Measurements from ENCODE around the gene ZNF319. TPM values are rescaled to one million over a fixed set of nuclear protein-coding genes. Genes with fewer than 3 reads are reported as not detected.

Gene ZNF319
- total and polyA plus RNA-seq, 2 donors from 2014 or later, result 2.9 to 10.9 TPM

DNA sequence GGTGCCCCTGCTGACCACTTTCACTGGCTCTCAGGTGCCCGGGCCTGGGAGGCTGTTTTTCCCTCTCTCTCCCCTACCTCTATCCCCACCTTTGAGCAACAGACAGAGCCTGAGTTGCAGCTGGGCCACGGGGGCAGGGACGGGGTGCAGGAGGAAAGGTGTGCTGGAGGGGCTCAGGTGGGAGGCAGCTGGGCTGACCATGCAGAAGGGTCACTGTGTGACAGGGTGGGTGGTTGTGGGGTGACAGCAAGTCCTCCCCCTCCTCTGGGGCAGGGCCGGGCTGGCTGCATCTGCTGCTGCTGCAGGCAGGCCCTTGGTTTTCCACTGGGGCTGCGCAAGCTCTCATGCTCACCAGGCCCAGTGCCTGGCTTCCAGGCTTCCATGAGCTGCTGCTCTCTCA lies 6.6 kb downstream of the ZNF319 start:
- DNase-seq, result no peak
- Histone ChIP-seq H3K27me3 (ENCODE audit: control insufficient read depth, insufficient read depth, low read length) (no peaks in the 10 kb centered on the region), H3K4me3 (ENCODE audit: low read length in 3 of 3) (no peak overlapping the region), H3K9ac (ENCODE audit: low read length in 3 of 3) (no peak overlapping the region), H3K9me3 (ENCODE audit: control insufficient read depth in 2 of 3, insufficient read depth in 1 of 3, low read length in 3 of 3) (no peaks in the 10 kb centered on the region), H3K36me3 (ENCODE audit: control insufficient read depth in 2 of 3, insufficient read depth in 3 of 3, low read length in 3 of 3) (peaks cover 0 to 13% (median 5%) of the 10 kb centered on the region in 3 donors), H3K4me1 (ENCODE audit: control insufficient read depth in 2 of 3, insufficient read depth in 2 of 3, low read depth in 1 of 3, low read length in 3 of 3) (peaks cover 0 to 17% (median 0%) of the 10 kb centered on the region in 3 donors), H3K27ac (ENCODE audit: low read depth in 2 of 2, low read length in 2 of 2) (no peak overlapping the region)
- TF ChIP-seq, protein P1, sequence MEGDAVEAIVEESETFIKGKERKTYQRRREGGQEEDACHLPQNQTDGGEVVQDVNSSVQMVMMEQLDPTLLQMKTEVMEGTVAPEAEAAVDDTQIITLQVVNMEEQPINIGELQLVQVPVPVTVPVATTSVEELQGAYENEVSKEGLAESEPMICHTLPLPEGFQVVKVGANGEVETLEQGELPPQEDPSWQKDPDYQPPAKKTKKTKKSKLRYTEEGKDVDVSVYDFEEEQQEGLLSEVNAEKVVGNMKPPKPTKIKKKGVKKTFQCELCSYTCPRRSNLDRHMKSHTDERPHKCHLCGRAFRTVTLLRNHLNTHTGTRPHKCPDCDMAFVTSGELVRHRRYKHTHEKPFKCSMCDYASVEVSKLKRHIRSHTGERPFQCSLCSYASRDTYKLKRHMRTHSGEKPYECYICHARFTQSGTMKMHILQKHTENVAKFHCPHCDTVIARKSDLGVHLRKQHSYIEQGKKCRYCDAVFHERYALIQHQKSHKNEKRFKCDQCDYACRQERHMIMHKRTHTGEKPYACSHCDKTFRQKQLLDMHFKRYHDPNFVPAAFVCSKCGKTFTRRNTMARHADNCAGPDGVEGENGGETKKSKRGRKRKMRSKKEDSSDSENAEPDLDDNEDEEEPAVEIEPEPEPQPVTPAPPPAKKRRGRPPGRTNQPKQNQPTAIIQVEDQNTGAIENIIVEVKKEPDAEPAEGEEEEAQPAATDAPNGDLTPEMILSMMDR (IDR thresholded peaks at IDR 0.05; ENCODE audit: borderline replicate concordance, extremely low read depth, insufficient read depth), result no peak
- intact Hi-C loops (cut with DNase I), result loop anchor here (10.0 kb wide), 1 partner anchor 229 kb away; no protein-coding TSS in a partner anchor
- FAIRE-seq, result no peak

- peaks cover 0 to 14% (median 0%) of the 10 kb centered on the region in 3 donors for H3K4me1 ChIP-seq (ENCODE audit: control insufficient read depth in 2 of 3, insufficient read depth in 2 of 3, low read depth in 1 of 3, low read length in 3 of 3)
- no peaks in the 10 kb centered on the region for H3K9me3 ChIP-seq (ENCODE audit: control insufficient read depth in 2 of 3, insufficient read depth in 1 of 3, low read length in 3 of 3)
- TF ChIP-seq, protein P1 (IDR thresholded peaks at IDR 0.05; ENCODE audit: borderline replicate concordance, extremely low read depth, insufficient read depth), result no peak
- H3K9ac ChIP-seq (ENCODE audit: low read length in 3 of 3), result peak overlapping the region in 1 of 3 donors; percentile 19
- H3K36me3 ChIP-seq (ENCODE audit: control insufficient read depth in 2 of 3, insufficient read depth in 3 of 3, low read length in 3 of 3), result peaks cover 0 to 13% (median 5%) of the 10 kb centered on the region in 3 donors
- H3K27me3 ChIP-seq (ENCODE audit: control insufficient read depth, insufficient read depth, low read length), result no peaks in the 10 kb centered on the region
- DNase-seq, result peak in 4 of 5 donors; percentile 7 to 66 (median 22)
- intact Hi-C loops (cut with DNase I), result loop anchor here (10.0 kb wide), 1 partner anchor 229 kb away; no protein-coding TSS in a partner anchor
- no peak overlapping the region for H3K4me3 ChIP-seq (ENCODE audit: low read length in 3 of 3)
- no peak for FAIRE-seq
- peak overlapping the region; percentile 50 to 63 for H3K27ac ChIP-seq (ENCODE audit: low read depth in 2 of 2, low read length in 2 of 2)
Measured at GRCh38 chr16:57993438-57993837, 7.0 kb downstream of the ZNF319 start.

- H3K4me3 ChIP-seq (ENCODE audit: low read length in 3 of 3), result no peak overlapping the region
- FAIRE-seq (no peak), DNase-seq (peak in 1 of 5 donors; percentile 25)
- H3K9me3 ChIP-seq (ENCODE audit: control insufficient read depth in 2 of 3, insufficient read depth in 1 of 3, low read length in 3 of 3), result no peaks in the 10 kb centered on the region
- H3K27ac ChIP-seq (ENCODE audit: low read depth in 2 of 2, low read length in 2 of 2), result no peak overlapping the region
- no peaks in the 10 kb centered on the region for H3K27me3 ChIP-seq (ENCODE audit: control insufficient read depth, insufficient read depth, low read length)
- no peak overlapping the region for H3K9ac ChIP-seq (ENCODE audit: low read length in 3 of 3)
- H3K4me1 ChIP-seq (ENCODE audit: control insufficient read depth in 2 of 3, insufficient read depth in 2 of 3, low read depth in 1 of 3, low read length in 3 of 3), result peaks cover 0 to 12% (median 0%) of the 10 kb centered on the region in 3 donors
- intact Hi-C loops (cut with DNase I), result loop anchor here (10.0 kb wide), 1 partner anchor 227 kb away; no protein-coding TSS in a partner anchor
- TF ChIP-seq, protein P1 (IDR thresholded peaks at IDR 0.05; ENCODE audit: borderline replicate concordance, extremely low read depth, insufficient read depth), result no peak
- peaks cover 0 to 2% (median 0%) of the 10 kb centered on the region in 3 donors for H3K36me3 ChIP-seq (ENCODE audit: control insufficient read depth in 2 of 3, insufficient read depth in 3 of 3, low read length in 3 of 3)
Measured at GRCh38 chr16:57992084-57992483, 8.4 kb downstream of the ZNF319 start.
